ENCODE measurements around the gene XPNPEP3. TPM values are rescaled to one million over a fixed set of nuclear protein-coding genes. Genes with fewer than 3 reads are reported as not detected.
"Not testable (repeated sequence)": the region's sequence is repeated elsewhere in the genome, so short reads cannot be mapped to it uniquely, and the experiment has no call there.

The XPNPEP3 gene
- total RNA-seq = 10 to 100 TPM; 11.7 to 12.6 TPM
- long read RNA-seq, donor 1, partial matches to known transcripts = 2 of 10 reads
- long read RNA-seq, donor 1, other reads (novel, unspliced or antisense) = 8 of 10 reads
- long read RNA-seq, donor 2, full-length matches to known transcripts = 4 of 18 reads
- long read RNA-seq, donor 2, partial matches to known transcripts = 6 of 18 reads
- long read RNA-seq, donor 2, other reads (novel, unspliced or antisense) = 8 of 18 reads

GRCh38 chr22:40856513-40857308 lies at the start of gene XPNPEP3, which contains the start of gene ST13:
Gene XPNPEP3, plus strand, starts transcription at chr22:40857148. Its CDS starts 34 bp downstream, at chr22:40857182.
Gene ST13, minus strand, starts transcription at chr22:40856639. Its CDS starts 99 bp downstream, at chr22:40856540.
- intact Hi-C loops (cut with DNase I) = no loop called here
- peak; percentile 99 for DNase-seq (ENCODE audit: low spot score)

DNA sequence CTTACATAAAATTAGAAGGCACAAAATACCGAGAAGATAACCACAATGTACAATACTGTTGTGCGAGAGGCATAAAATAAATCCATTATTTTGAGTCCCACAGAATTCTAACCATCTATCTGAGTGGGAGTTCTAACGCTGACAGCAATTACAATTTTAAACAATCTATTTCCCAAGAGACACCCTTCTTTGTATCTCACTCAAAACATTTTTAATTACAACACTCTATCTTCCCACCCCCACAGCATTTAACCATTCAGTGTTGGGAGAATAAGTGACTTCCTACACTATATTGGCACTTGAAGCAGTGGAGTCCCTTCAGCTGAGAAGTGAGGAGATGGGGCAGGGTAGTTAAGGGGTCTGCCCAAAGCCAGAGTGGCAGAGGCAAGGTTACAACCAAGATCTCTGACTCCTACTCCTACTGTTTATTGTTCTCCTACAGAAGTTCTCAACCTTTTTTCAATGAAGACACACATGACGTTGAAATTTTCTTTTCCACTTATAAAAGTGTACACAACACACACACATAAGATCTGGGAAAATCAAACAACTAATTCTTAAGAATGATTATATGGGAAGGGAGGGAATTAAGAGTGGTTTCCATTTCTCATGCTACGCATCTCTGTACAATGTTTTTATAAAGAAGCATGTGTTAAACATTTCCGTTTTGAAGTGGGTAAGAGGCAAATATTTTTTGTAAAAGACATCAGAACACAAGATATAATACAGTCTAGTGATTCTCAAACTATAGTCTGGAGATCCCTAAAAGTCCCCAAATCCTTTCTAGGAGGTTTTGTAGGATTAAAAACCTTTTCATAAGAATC lies 48.7 kb upstream of the XPNPEP3 start:
- intact Hi-C loops (cut with DNase I) = no loop called here
- no peak for DNase-seq (ENCODE audit: low spot score)

DNA sequence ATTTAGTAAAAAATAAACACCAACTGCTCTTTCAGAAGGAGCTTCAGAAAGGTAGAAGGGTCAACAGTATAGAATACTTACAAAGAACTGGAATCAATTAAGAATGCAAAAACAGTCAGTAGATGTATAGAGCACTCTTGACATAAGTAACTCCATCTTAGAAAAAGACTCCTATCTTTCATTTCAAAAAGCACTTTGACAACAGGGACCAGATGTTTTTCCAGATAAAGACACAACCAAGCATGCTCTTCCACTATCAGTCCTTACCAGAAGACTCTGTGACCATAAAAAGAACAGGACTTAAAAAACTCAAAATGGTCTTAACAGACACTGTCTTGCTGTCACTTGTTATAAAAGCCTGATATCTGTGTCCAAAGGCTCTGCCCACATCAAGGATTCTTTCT lies 43.0 kb upstream of the XPNPEP3 start:
- intact Hi-C loops (cut with DNase I) = no loop called here
- DNase-seq (ENCODE audit: low spot score) = no peak

GRCh38 chr22:40817737-40818136 lies 39.2 kb upstream of the XPNPEP3 start:
- intact Hi-C loops (cut with DNase I) = no loop called here
- DNase-seq (ENCODE audit: low spot score) = no peak

- no peak for DNase-seq (ENCODE audit: low spot score)
- intact Hi-C loops (cut with DNase I) = no loop called here
Measured at GRCh38 chr22:40818192-40818746, 38.7 kb upstream of the XPNPEP3 start.

GRCh38 chr22:40818747-40819598 lies 38.0 kb upstream of the XPNPEP3 start, which contains the start of gene SLC25A17:
Gene SLC25A17, minus strand, starts transcription at chr22:40819346. Its CDS starts 98 bp downstream, at chr22:40819248.
- peak; percentile 95 for DNase-seq (ENCODE audit: low spot score)
- intact Hi-C loops (cut with DNase I) = no loop called here

DNA sequence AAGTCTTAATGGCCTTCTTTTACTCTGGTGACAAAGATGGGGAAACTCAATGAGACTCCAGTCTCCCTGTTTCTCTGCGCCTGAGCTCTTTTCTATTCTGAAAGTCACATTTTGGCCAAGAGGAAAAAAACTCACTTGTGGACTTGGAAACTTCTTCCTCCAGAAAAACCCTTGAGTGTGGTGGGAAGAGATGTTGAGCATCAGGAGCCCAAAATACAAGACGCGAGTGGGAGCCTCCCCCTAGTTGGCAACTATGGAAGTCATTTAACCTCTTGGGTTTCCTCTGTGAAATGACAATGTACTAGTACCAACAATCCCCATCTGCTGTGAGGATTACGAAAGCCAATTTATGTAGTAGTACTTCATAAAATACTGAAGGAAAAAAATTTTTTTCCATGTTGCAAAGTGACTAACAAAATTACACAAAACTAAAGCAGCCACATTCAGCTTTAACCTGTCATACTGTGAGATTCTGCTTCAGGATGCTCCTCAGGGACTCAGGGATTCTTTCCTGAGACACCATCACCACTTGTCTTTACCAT lies 37.3 kb upstream of the XPNPEP3 start:
- DNase-seq (ENCODE audit: low spot score) = no peak
- intact Hi-C loops (cut with DNase I) = no loop called here

DNA sequence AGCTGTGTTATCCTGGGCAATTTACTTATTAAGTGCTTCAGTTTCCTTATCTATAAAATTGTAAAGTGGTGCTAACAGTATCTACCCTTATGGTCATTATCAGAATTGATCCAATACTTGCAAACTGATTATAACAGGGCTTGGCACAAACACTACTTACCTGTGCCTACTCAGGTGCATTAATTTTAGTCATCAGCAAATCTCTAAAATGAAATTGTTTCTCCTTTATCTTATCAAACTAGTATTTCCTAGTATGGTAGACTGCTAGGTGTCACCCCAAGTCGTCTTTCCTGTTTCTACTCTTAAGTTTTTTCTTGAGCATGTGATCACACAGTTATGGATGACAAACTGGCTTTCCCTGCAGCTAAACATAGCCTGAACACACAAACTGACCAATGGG lies 33.5 kb upstream of the XPNPEP3 start:
- intact Hi-C loops (cut with DNase I) = no loop called here
- DNase-seq (ENCODE audit: low spot score) = no peak

- DNase-seq (ENCODE audit: low spot score); intact Hi-C loops (cut with DNase I): not testable (repeated sequence)
Measured at GRCh38 chr22:40826292-40826691, 30.7 kb upstream of the XPNPEP3 start.

- intact Hi-C loops (cut with DNase I) = no loop called here
- DNase-seq (ENCODE audit: low spot score) = no peak
Measured at GRCh38 chr22:40826984-40827741, 29.8 kb upstream of the XPNPEP3 start.

GRCh38 chr22:40829131-40829530 lies 27.8 kb upstream of the XPNPEP3 start:
- no peak for DNase-seq (ENCODE audit: low spot score)
- intact Hi-C loops (cut with DNase I) = no loop called here

- DNase-seq (ENCODE audit: low spot score) = no peak
- intact Hi-C loops (cut with DNase I) = no loop called here
Measured at GRCh38 chr22:40834619-40835018, 22.3 kb upstream of the XPNPEP3 start.

DNA sequence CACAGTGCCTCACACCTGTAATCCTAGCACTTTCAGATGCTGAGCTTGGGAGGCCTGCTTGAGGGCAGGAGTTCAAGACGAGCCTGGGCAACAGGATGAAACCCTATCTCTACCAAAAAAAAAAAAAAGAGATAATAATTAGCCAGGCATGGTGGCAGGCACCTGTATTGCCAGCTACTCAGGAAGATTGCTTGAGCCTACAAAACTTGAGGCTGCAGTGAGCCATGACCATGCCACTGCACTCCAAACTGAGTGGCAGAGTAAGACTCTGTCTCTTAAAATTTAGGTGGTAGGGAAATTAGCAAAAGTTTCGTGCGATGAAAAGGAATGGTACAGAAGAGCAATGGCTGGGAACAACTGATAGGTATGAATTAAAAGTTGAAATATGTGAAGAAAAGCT lies 18.5 kb upstream of the XPNPEP3 start:
- DNase-seq (ENCODE audit: low spot score) = no peak

GRCh38 chr22:40844951-40845350 lies 12.0 kb upstream of the XPNPEP3 start:
- intact Hi-C loops (cut with DNase I) = no loop called here
- DNase-seq (ENCODE audit: low spot score) = no peak

More for the DNA sequence above, 18.5 kb upstream of the XPNPEP3 start:
- intact Hi-C loops (cut with DNase I) = no loop called here

DNA sequence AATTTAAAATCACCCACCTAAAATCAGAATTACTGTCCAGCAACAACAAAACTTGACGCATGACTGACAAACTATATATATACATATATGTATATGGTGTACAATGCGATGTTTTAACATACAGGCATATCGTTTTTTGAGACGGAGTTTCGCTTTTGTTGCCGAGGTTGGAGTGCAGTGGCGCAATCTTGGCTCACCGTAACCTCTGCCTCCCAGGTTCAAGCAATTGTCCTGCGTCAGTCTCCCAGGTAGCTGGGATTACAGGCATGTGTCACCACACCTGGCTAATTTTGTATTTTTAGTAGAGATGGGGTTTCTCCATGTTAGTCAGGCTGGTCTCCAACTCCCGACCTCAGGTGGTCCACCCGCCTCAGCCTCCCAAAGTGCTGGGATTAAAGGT lies 11.1 kb upstream of the XPNPEP3 start:
- intact Hi-C loops (cut with DNase I) = not testable (repeated sequence)

DNA sequence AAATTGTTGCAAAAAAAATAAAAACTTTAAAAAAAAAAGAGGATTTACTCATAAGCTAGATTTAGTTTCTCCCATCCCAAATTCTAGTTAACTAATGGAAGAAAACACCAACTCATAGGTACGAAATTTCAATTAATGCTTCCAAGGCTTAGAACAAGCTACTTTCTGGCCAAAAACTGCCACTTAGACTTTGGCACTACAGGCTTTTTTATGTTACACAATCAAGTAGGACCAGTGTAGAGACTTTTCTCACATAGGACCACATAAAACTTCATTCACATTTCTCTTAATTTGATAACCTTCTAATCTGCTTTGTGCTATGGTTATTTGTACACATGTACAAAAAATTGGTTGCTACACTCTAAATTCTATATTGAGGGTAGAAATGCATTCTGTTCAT lies 3.6 kb upstream of the XPNPEP3 start:
- intact Hi-C loops (cut with DNase I) = no loop called here
- DNase-seq (ENCODE audit: low spot score) = no peak

More for the DNA sequence above, 11.1 kb upstream of the XPNPEP3 start:
- DNase-seq (ENCODE audit: low spot score) = not testable (repeated sequence)

DNA sequence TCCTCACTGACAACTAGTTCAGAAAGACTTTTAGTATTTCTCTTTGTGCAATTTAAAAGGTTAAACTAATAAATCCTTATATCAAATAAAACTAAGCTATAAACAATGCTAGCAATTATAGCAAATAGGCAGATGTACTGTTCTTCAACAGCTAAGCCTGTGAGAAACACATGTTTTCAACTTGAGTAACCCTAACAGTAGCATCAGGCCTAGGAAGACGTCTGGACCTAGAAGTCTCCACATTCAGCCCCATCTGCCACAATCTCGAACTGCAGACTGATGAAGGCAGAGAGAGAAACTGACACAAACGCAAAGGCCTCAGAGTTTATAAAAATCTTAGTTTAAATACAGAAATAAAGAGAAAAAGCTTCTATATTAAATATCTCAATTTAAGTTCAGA lies 3.0 kb upstream of the XPNPEP3 start:
- intact Hi-C loops (cut with DNase I) = no loop called here

More for the DNA sequence above, 3.0 kb upstream of the XPNPEP3 start:
- DNase-seq (ENCODE audit: low spot score) = no peak
